Neural cell (in vitro differentiated cells): ENCODE results near the gene ST6GALNAC2. TPM values are rescaled to one million over a fixed set of nuclear protein-coding genes. Genes with fewer than 3 reads are reported as not detected.

Experiments used
- H2AFZ ChIP-seq: fragments of 200-600, 300-800 bp; sonication (generic), shearing (Covaris generic); 2 replicates; pipeline ENCODE4 v1.6.0; 2014; ENCODE audit warnings: low read depth, mild to moderate bottlenecking, antibody characterized with exemption, low read length, moderate library complexity
- H3F3A ChIP-seq: fragments of 200-600 bp; shearing (Covaris generic); 2 replicates; pipeline ENCODE4 v1.6.1; 2016; ENCODE audit warnings: mild to moderate bottlenecking, moderate library complexity, mixed read lengths, antibody characterized with exemption, low read length; ENCODE audit not compliant: insufficient read depth, poor library complexity, severe bottlenecking
- H3K27ac ChIP-seq: fragments of 200-600, 300-800 bp; sonication (generic), shearing (Covaris generic); 2 replicates; pipeline ENCODE4 v1.5.1; 2014; ENCODE audit warnings: mild to moderate bottlenecking, low read length, moderate library complexity
- H3K27me3 ChIP-seq: fragments of 300-800, 200-600 bp; sonication (generic), shearing (Covaris generic); 2 replicates; pipeline ENCODE4 v1.6.0; 2014; ENCODE audit warnings: mild to moderate bottlenecking, low read depth, low read length, moderate library complexity; ENCODE audit not compliant: insufficient read depth
- H3K36me3 ChIP-seq: fragments of 300-800, 200-600 bp; sonication (generic), shearing (Covaris generic); 2 replicates; pipeline ENCODE4 v1.5.1; 2014; ENCODE audit warnings: mild to moderate bottlenecking, antibody characterized with exemption, low read length, moderate library complexity; ENCODE audit not compliant: insufficient read depth
- H3K4me2 ChIP-seq: fragments of 300-800, 200-600 bp; sonication (generic), shearing (Covaris generic); 2 replicates; pipeline ENCODE4 v1.6.0; 2014; ENCODE audit warnings: mild to moderate bottlenecking, low read length
- H3K4me3 ChIP-seq: fragments of 300-800, 200-600 bp; sonication (generic), shearing (Covaris generic); 2 replicates; pipeline ENCODE4 v1.5.1; 2014; ENCODE audit warnings: mild to moderate bottlenecking, low read length, moderate library complexity
- H3K79me2 ChIP-seq: fragments of 200-600 bp; shearing (Covaris generic); replicated peaks from 2 replicates; pipeline ENCODE4 v1.6.0; 2014; ENCODE audit warnings: mild to moderate bottlenecking, low read length, moderate library complexity; ENCODE audit not compliant: insufficient read depth
- H3K9ac ChIP-seq: fragments of 300-800, 200-600 bp; sonication (generic), shearing (Covaris generic); 2 replicates; pipeline ENCODE4 v1.6.1; 2016; ENCODE audit warnings: mild to moderate bottlenecking, low read length, mixed read lengths
- H3K9me2 ChIP-seq: fragments of 200-600 bp; shearing (Covaris generic); 2 replicates; pipeline ENCODE4 v1.6.1; 2016; ENCODE audit warnings: mild to moderate bottlenecking, low read length, mixed read lengths; ENCODE audit not compliant: insufficient read depth
- H3K9me3 ChIP-seq: fragments of 200-600, 300-800 bp; sonication (generic), shearing (Covaris generic); 2 replicates; pipeline ENCODE4 v1.6.1; 2016; ENCODE audit warnings: mild to moderate bottlenecking, mixed run types, low read length, moderate library complexity, mixed read lengths
- H4K20me1 ChIP-seq: fragments of 200-600 bp; shearing (Covaris generic); 2 replicates; pipeline ENCODE4 v1.6.1; 2016; ENCODE audit warnings: mild to moderate bottlenecking, mixed run types; ENCODE audit not compliant: insufficient read depth
- CTCF ChIP-seq: fragments of 450-650 bp; IDR thresholded peaks from 2 replicates; pipeline ENCODE4 v1.5.1; 2014; ENCODE audit warnings: antibody characterized with exemption, mild to moderate bottlenecking, moderate library complexity; ENCODE audit not compliant: poor library complexity, severe bottlenecking
- EZH2 ChIP-seq: fragments of 200-600, 300-800 bp; shearing (Covaris generic), sonication (generic); IDR thresholded peaks from 2 replicates; pipeline ENCODE4 v1.6.1; 2014; ENCODE audit warnings: antibody characterized with exemption, low read length, borderline replicate concordance, mild to moderate bottlenecking; ENCODE audit not compliant: insufficient read depth, poor library complexity, severe bottlenecking
- RAD21 ChIP-seq: fragments of 450-650 bp; conservative IDR thresholded peaks from 2 replicates; pipeline ENCODE4 v1.6.1; 2014; ENCODE audit warnings: antibody characterized with exemption, mild to moderate bottlenecking, moderate library complexity
- REST ChIP-seq: IDR thresholded peaks from 2 replicates; pipeline ENCODE4 v1.6.1; 2012; ENCODE audit warnings: borderline replicate concordance
- SMC3 ChIP-seq: fragments of 450-650 bp; conservative IDR thresholded peaks from 2 replicates; pipeline ENCODE4 v1.6.1; 2014; ENCODE audit warnings: antibody characterized with exemption, mild to moderate bottlenecking, moderate library complexity; ENCODE audit not compliant: poor library complexity
- polyA plus RNA-seq: library from polyadenylated mRNA; depleted of rRNA; stranded (reverse); fragments of >200 nt; gene quantifications from 2 replicates; pipeline ENCODE4 v1.2.3, GENCODE V29; 2014
- small RNA-seq, 3 experiments: library from RNA; depleted of rRNA; stranded (forward); fragments of <200 nt; gene quantifications; one replicate each; pipeline ENCODE3, GENCODE V24; 2012

ST6GALNAC2 gene
- polyA plus RNA-seq, 1 donor from 2014 or later = not detected

- Histone ChIP-seq H3K9ac (no peak overlapping the region), H3K4me3 (no peak overlapping the region), H3K27me3 (no peaks in the 10 kb centered on the region), H3K9me3 (no peaks in the 10 kb centered on the region), H3K9me2 (no peaks in the 10 kb centered on the region), H4K20me1 (no peaks in the 10 kb centered on the region), H3K4me2 (no peak overlapping the region), H3F3A (no peaks in the 10 kb centered on the region), H3K79me2 (no peaks in the 10 kb centered on the region), H3K27ac (no peak overlapping the region), H3K36me3 (no peaks in the 10 kb centered on the region), H2AFZ (no peak overlapping the region)
- TF ChIP-seq EZH2 (no peak), CTCF (no peak), REST (no peak), SMC3 (no peak), RAD21 (no peak)
These were observed 68.0 kb downstream of the ST6GALNAC2 start for GRCh38 chr17:76517638-76518038.

Small RNA genes within 50 kb of the gene (small RNA-seq; reads per million reads assigned to genes)
- gene AC015802.2 = 0 reads per million in 3 experiments
- 0 reads per million in 3 experiments for gene SNORD1A
- gene SNORD1B = 1,690 to 5,544 (median 4,901) reads per million in 3 experiments

Other genes with a start within 250 kb of the ST6GALNAC2 start
- gene PRPSAP1, start 231.9 kb downstream of the ST6GALNAC2 start, polyA plus RNA-seq = 73.8 and 88.0 TPM in 2 replicates
- 2.4 and 2.7 TPM in 2 replicates for gene SPHK1, start 201.3 kb downstream of the ST6GALNAC2 start, polyA plus RNA-seq
- 27.7 and 28.0 TPM in 2 replicates for gene UBE2O, start 132.7 kb downstream of the ST6GALNAC2 start, polyA plus RNA-seq
- not detected in 2 replicates for gene AANAT, start 118.3 kb downstream of the ST6GALNAC2 start, polyA plus RNA-seq
- not detected in 2 replicates for gene RHBDF2, start 84.4 kb downstream of the ST6GALNAC2 start, polyA plus RNA-seq
- gene CYGB, start 48.2 kb downstream of the ST6GALNAC2 start, polyA plus RNA-seq = 9.6 and 12.9 TPM in 2 replicates
- 13.2 and 22.5 TPM in 2 replicates for gene PRCD, start 45.8 kb downstream of the ST6GALNAC2 start, polyA plus RNA-seq
- gene ST6GALNAC1, start 57.9 kb upstream of the ST6GALNAC2 start, polyA plus RNA-seq = not detected in 2 replicates
- 137 and 143 TPM in 2 replicates for gene MXRA7, start 125.1 kb upstream of the ST6GALNAC2 start, polyA plus RNA-seq
- gene JMJD6, start 140.7 kb upstream of the ST6GALNAC2 start, polyA plus RNA-seq = 21.7 and 37.6 TPM in 2 replicates
- 53.3 and 59.8 TPM in 2 replicates for gene METTL23, start 141.0 kb upstream of the ST6GALNAC2 start, polyA plus RNA-seq
- 350 and 355 TPM in 2 replicates for gene SRSF2, start 151.5 kb upstream of the ST6GALNAC2 start, polyA plus RNA-seq
- gene MFSD11, start 152.3 kb upstream of the ST6GALNAC2 start, polyA plus RNA-seq = 36.1 and 43.1 TPM in 2 replicates